ENCODE results near the gene PAGE4.

DNA sequence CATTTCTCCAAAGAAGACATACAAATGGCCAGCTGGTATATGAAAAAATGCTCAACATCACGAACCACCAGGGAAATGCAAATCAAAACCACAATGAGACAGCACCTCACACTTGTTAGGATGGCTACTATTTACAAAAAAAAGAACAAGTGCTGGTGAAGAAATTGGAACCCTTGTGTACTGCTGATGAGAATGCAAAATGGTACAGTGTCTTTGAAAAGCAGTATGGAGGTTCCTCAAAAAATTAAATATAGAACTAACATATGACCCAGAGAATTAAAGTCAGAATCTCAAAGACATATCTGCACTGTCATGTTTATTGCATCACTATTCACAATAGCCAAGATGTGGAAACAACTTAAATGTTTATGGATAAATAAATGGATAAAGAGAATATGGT lies 20.9 kb downstream of the PAGE4 start:
- no peak for TF ChIP-seq NFRKB (IDR thresholded peaks at IDR 0.05)
- no peak for TF ChIP-seq ARID2 (CRISPR knock-in tag; IDR thresholded peaks at IDR 0.05; ENCODE audit: borderline replicate concordance)
- no peak for TF ChIP-seq EP300 (IDR thresholded peaks at IDR 0.05; ENCODE audit: low read depth in 2 of 2, low read length in 2 of 2)
- no peak for TF ChIP-seq EP300 (CRISPR knock-in tag; IDR thresholded peaks at IDR 0.05; ENCODE audit: borderline replicate concordance)
- no peak for TF ChIP-seq MYC (CRISPR knock-in tag; IDR thresholded peaks at IDR 0.05; ENCODE audit: borderline replicate concordance)
- TF ChIP-seq SP1 (IDR thresholded peaks at IDR 0.05) = no peak
- no peak for TF ChIP-seq SP1 (CRISPR knock-in tag; IDR thresholded peaks at IDR 0.05)
- TF ChIP-seq, protein P1, sequence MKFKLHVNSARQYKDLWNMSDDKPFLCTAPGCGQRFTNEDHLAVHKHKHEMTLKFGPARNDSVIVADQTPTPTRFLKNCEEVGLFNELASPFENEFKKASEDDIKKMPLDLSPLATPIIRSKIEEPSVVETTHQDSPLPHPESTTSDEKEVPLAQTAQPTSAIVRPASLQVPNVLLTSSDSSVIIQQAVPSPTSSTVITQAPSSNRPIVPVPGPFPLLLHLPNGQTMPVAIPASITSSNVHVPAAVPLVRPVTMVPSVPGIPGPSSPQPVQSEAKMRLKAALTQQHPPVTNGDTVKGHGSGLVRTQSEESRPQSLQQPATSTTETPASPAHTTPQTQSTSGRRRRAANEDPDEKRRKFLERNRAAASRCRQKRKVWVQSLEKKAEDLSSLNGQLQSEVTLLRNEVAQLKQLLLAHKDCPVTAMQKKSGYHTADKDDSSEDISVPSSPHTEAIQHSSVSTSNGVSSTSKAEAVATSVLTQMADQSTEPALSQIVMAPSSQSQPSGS (CRISPR knock-in tag; IDR thresholded peaks at IDR 0.05) = no peak
- TF ChIP-seq, protein P2, sequence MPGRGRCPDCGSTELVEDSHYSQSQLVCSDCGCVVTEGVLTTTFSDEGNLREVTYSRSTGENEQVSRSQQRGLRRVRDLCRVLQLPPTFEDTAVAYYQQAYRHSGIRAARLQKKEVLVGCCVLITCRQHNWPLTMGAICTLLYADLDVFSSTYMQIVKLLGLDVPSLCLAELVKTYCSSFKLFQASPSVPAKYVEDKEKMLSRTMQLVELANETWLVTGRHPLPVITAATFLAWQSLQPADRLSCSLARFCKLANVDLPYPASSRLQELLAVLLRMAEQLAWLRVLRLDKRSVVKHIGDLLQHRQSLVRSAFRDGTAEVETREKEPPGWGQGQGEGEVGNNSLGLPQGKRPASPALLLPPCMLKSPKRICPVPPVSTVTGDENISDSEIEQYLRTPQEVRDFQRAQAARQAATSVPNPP (CRISPR knock-in tag; IDR thresholded peaks at IDR 0.05) = no peak
- TF ChIP-seq, protein P3, sequence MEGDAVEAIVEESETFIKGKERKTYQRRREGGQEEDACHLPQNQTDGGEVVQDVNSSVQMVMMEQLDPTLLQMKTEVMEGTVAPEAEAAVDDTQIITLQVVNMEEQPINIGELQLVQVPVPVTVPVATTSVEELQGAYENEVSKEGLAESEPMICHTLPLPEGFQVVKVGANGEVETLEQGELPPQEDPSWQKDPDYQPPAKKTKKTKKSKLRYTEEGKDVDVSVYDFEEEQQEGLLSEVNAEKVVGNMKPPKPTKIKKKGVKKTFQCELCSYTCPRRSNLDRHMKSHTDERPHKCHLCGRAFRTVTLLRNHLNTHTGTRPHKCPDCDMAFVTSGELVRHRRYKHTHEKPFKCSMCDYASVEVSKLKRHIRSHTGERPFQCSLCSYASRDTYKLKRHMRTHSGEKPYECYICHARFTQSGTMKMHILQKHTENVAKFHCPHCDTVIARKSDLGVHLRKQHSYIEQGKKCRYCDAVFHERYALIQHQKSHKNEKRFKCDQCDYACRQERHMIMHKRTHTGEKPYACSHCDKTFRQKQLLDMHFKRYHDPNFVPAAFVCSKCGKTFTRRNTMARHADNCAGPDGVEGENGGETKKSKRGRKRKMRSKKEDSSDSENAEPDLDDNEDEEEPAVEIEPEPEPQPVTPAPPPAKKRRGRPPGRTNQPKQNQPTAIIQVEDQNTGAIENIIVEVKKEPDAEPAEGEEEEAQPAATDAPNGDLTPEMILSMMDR (CRISPR knock-in tag; IDR thresholded peaks at IDR 0.05) = no peak
- TF ChIP-seq, protein P4, sequence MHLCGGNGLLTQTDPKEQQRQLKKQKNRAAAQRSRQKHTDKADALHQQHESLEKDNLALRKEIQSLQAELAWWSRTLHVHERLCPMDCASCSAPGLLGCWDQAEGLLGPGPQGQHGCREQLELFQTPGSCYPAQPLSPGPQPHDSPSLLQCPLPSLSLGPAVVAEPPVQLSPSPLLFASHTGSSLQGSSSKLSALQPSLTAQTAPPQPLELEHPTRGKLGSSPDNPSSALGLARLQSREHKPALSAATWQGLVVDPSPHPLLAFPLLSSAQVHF (CRISPR knock-in tag; IDR thresholded peaks at IDR 0.05) = no peak
- TF ChIP-seq, protein P5, sequence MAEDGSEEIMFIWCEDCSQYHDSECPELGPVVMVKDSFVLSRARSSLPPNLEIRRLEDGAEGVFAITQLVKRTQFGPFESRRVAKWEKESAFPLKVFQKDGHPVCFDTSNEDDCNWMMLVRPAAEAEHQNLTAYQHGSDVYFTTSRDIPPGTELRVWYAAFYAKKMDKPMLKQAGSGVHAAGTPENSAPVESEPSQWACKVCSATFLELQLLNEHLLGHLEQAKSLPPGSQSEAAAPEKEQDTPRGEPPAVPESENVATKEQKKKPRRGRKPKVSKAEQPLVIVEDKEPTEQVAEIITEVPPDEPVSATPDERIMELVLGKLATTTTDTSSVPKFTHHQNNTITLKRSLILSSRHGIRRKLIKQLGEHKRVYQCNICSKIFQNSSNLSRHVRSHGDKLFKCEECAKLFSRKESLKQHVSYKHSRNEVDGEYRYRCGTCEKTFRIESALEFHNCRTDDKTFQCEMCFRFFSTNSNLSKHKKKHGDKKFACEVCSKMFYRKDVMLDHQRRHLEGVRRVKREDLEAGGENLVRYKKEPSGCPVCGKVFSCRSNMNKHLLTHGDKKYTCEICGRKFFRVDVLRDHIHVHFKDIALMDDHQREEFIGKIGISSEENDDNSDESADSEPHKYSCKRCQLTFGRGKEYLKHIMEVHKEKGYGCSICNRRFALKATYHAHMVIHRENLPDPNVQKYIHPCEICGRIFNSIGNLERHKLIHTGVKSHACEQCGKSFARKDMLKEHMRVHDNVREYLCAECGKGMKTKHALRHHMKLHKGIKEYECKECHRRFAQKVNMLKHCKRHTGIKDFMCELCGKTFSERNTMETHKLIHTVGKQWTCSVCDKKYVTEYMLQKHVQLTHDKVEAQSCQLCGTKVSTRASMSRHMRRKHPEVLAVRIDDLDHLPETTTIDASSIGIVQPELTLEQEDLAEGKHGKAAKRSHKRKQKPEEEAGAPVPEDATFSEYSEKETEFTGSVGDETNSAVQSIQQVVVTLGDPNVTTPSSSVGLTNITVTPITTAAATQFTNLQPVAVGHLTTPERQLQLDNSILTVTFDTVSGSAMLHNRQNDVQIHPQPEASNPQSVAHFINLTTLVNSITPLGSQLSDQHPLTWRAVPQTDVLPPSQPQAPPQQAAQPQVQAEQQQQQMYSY (CRISPR knock-in tag; IDR thresholded peaks at IDR 0.05) = no peak
